Immature natural killer cell (primary cell): ENCODE measurements around the gene RHBDF1. TPM values are rescaled to one million over a fixed set of nuclear protein-coding genes. Genes with fewer than 3 reads are reported as not detected.

Experiments
- DNase-seq, 3 donors: peaks; one replicate each; pipeline ENCODE4 v3.0.0; 2022; ENCODE audit warnings: mixed read lengths in 1 of 3
- H3K27ac Mint-ChIP-seq, 6 donors: one replicate each; pipeline ENCODE4 v1.8.0; 2020; ENCODE audit warnings: mixed read lengths in 6 of 6, mild to moderate bottlenecking in 5 of 6, inconsistent platforms in 4 of 6, moderate library complexity in 3 of 6
- H3K27me3 Mint-ChIP-seq, 3 donors: one replicate each; pipeline ENCODE4 v1.8.0; 2020 to 2021; ENCODE audit warnings: low read depth in 3 of 3, mild to moderate bottlenecking in 3 of 3, mixed read lengths in 3 of 3, moderate library complexity in 3 of 3, inconsistent platforms in 1 of 3
- H3K36me3 Mint-ChIP-seq, 3 donors: one replicate each; pipeline ENCODE4 v1.8.0; 2020; ENCODE audit warnings: mixed read lengths in 3 of 3, inconsistent platforms in 2 of 3, mild to moderate bottlenecking in 2 of 3
- H3K4me1 Mint-ChIP-seq, 2 donors: one replicate each; pipeline ENCODE4 v1.8.0; 2020; ENCODE audit warnings: inconsistent platforms in 2 of 2, mild to moderate bottlenecking in 2 of 2, mixed read lengths in 2 of 2, moderate library complexity in 1 of 2
- H3K4me3 Mint-ChIP-seq, 5 donors: one replicate each; pipeline ENCODE4 v1.8.0; 2020; ENCODE audit warnings: mild to moderate bottlenecking in 5 of 5, mixed read lengths in 5 of 5, inconsistent platforms in 3 of 5, moderate library complexity in 3 of 5
- H3K9me3 Mint-ChIP-seq, 6 donors: one replicate each; pipeline ENCODE4 v1.8.0; 2020; ENCODE audit warnings: mild to moderate bottlenecking in 6 of 6, mixed read lengths in 6 of 6, inconsistent platforms in 4 of 6, moderate library complexity in 3 of 6
- polyA plus RNA-seq, 3 donors: library from polyadenylated mRNA; unstranded; fragments of 300-500 nt; fragmentation: Illumina TruSeq; gene quantifications; one replicate each; pipeline ENCODE4 v1.2.3, GENCODE V29; 2021

RHBDF1 gene, protein sequence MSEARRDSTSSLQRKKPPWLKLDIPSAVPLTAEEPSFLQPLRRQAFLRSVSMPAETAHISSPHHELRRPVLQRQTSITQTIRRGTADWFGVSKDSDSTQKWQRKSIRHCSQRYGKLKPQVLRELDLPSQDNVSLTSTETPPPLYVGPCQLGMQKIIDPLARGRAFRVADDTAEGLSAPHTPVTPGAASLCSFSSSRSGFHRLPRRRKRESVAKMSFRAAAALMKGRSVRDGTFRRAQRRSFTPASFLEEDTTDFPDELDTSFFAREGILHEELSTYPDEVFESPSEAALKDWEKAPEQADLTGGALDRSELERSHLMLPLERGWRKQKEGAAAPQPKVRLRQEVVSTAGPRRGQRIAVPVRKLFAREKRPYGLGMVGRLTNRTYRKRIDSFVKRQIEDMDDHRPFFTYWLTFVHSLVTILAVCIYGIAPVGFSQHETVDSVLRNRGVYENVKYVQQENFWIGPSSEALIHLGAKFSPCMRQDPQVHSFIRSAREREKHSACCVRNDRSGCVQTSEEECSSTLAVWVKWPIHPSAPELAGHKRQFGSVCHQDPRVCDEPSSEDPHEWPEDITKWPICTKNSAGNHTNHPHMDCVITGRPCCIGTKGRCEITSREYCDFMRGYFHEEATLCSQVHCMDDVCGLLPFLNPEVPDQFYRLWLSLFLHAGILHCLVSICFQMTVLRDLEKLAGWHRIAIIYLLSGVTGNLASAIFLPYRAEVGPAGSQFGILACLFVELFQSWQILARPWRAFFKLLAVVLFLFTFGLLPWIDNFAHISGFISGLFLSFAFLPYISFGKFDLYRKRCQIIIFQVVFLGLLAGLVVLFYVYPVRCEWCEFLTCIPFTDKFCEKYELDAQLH
- polyA plus RNA-seq: under 1 TPM in 1 of 3 donors, not detected in 2; 0.24 TPM

DNA sequence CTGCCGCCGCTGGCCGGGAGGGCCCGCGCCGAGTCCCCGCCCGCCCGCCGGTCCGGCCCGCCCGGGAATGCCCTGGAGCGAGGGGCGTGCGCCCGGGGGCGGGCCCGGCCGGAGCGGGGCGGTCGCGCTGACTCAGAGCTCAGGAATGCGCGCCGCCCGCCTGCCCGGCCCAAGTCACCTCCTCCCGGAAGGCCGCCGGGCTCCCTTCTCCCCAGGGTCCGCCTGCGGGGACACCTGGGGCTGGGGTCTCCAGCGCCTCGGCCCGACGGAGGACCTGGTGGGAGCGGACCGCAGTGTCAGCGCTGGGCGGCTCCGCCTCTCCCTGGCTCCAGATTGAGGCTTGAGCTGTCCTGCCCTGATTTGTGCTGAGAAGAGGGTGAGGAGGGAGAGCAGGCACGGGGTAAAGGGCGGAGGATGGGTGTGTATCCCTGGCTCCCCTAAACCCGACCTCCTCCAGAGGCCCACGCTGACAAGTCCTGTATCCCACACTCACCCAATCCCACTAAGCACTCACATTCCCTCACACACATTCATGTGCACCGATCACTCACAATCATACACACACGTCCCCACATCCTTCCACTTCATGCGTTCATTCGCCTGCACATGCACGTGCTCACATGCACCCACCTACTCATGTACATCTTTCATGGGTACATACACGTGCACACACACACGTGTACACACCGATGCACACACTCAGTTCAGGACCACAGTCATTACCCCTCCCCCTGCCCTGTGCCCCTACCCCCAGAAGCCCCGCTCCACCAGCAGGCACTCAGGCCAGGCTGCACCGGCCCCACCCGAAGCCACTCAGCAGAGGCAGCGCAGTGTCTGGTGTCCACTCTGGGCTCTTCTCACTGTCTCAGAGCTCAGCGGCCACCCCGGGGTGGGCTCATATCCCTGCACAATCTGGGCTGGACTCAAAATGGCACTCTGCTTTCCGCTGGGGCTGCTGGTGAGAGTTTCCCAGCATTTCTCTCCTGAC, at the start of gene RHBDF1:
Gene RHBDF1, minus strand, starts transcription at position 71 of the 988 bp plus-strand sequence. CDS start 7,616 bp downstream, outside the sequence.
- Mint-ChIP-seq H3K4me3 (peak within 1 kb of the TSS; percentile 64 to 75 (median 72)), H3K27ac (peak within 1 kb of the TSS in 2 of 6 donors; percentile 13 to 34), H3K4me1 (peaks cover 22 to 23% of the 10 kb centered on the region in 2 donors), H3K36me3 (peaks cover 0 to 3% (median 0%) of the 10 kb centered on the region in 3 donors), H3K9me3 (no peaks in the 10 kb centered on the region), H3K27me3 (peaks cover 5 to 18% (median 13%) of the 10 kb centered on the region in 3 donors)
- DNase-seq: no peak

DNA sequence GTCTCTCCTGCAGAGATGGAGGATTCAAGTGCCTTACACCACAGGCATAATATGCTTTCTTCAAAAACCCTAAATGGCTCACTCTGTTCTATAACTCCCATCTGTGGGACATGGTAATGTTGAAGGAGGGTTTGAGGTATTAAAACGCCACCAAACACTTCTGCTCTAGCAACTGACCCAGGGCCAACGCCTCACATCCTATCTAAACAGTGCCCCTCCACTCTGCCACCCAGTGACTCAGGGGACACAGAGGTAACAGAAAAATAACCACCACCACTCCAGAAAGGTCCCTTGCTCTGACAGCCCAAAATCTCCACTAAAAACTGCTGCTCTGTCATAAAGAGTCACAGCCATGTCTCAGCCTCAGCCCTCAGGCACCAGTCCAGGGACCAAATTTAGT, 48.3 kb upstream of the RHBDF1 start:
- H3K4me1 Mint-ChIP-seq: peaks cover 49 to 54% of the 10 kb centered on the region in 2 donors
- H3K9me3 Mint-ChIP-seq: peaks cover 0 to 2% (median 0%) of the 10 kb centered on the region in 6 donors
- peaks cover 0 to 16% (median 0%) of the 10 kb centered on the region in 3 donors for H3K36me3 Mint-ChIP-seq
- H3K27ac Mint-ChIP-seq: peak overlapping the region; percentile 55 to 90 (median 84)
- DNase-seq: no peak
- H3K27me3 Mint-ChIP-seq: peaks cover 0 to 12% (median 12%) of the 10 kb centered on the region in 3 donors
- peak overlapping the region in 2 of 5 donors; percentile 19 to 30 for H3K4me3 Mint-ChIP-seq

DNA sequence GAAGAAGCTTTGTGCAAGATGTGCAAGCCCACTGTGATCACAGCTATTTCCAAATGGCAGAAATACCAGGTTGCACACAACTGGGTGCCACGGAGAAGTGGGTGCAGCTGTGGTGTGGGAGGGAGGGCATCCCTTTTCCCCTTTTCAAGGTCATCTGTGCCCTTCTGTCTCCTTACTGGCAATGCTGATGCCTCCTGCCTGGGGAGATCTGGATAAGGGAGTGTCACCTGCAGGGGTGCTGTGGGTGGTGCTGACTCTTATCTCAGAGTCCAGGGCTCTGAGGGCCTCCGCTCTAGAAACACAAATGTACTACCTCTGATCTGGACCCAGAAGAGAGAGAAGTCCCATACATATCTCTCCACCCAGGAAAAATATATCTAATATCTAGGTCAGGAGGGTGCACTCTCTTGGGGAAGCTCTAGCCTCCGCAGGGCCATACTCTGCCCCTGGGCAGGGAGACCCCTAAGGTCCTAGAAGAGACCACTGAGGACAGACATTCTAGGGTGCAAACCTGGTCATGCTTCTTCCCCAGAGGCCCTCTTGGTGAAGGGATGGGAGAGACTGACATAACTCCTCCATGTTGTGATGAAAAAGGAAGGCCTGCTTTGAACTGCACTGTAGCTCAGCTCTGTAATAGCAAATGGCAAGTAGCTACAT, 47.5 kb upstream of the RHBDF1 start:
- Mint-ChIP-seq H3K4me1 (peaks cover 41 to 46% of the 10 kb centered on the region in 2 donors), H3K27me3 (peaks cover 0 to 11% (median 11%) of the 10 kb centered on the region in 3 donors), H3K36me3 (peaks cover 0 to 22% (median 0%) of the 10 kb centered on the region in 3 donors), H3K4me3 (no peak overlapping the region), H3K27ac (peak overlapping the region in 4 of 6 donors; percentile 53 to 86 (median 84)), H3K9me3 (peaks cover 0 to 2% (median 0%) of the 10 kb centered on the region in 6 donors)
- no peak for DNase-seq

DNA sequence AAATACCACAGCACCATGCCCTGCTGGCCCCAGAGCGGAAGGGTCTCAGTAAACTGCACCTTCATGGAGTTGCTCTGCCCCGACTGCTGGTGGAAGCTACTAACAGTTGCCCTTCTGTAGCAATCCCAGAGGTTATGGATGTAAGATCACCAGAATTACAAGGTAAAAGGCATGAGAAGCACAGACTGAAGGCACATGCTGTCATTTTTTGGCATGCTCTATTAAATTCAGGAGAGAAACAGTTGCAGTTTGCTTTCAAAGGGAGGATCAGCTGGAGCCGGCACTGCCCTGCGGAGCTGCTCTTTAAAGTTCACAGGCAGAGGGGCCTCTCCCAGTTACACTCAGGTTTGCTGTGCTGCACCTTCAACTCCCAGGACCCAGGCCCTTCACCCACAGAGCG, 46.9 kb upstream of the RHBDF1 start:
- H3K9me3 Mint-ChIP-seq: peaks cover 0 to 2% (median 0%) of the 10 kb centered on the region in 6 donors
- H3K27ac Mint-ChIP-seq: peak overlapping the region in 4 of 6 donors; percentile 27 to 85 (median 60)
- peaks cover 0 to 26% (median 2%) of the 10 kb centered on the region in 3 donors for H3K36me3 Mint-ChIP-seq
- H3K4me3 Mint-ChIP-seq: no peak overlapping the region
- DNase-seq: no peak
- H3K27me3 Mint-ChIP-seq: peaks cover 0 to 11% (median 10%) of the 10 kb centered on the region in 3 donors
- H3K4me1 Mint-ChIP-seq: peaks cover 34 to 40% of the 10 kb centered on the region in 2 donors

DNA sequence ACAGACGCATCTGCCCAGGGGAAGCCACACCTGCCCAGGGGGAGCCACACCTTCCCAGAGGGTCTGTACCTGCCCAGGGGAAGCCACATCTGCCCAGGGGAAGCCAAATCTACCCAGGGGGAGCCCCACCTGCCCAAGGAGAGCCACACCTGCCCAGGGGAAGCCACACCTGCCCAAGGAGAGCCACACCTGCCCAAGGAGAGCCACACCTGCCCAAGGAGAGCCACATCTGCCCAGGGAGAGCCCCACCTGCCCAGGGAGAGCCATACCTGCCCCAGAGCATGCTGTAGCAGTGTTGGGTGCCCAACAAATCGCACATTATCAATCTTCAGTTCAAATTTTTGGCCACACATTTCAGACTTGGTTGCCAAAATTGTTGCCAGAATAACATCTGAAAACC, 46.4 kb upstream of the RHBDF1 start:
- Mint-ChIP-seq H3K36me3 (peaks cover 0 to 26% (median 6%) of the 10 kb centered on the region in 3 donors), H3K4me1 (peaks cover 30 to 35% of the 10 kb centered on the region in 2 donors), H3K9me3 (peaks cover 0 to under 1% (median 0%) of the 10 kb centered on the region in 6 donors), H3K27ac (peak overlapping the region in 2 of 6 donors; percentile 27 to 62), H3K4me3 (no peak overlapping the region), H3K27me3 (peaks cover 0 to 8% (median 7%) of the 10 kb centered on the region in 3 donors)
- DNase-seq: no peak

DNA sequence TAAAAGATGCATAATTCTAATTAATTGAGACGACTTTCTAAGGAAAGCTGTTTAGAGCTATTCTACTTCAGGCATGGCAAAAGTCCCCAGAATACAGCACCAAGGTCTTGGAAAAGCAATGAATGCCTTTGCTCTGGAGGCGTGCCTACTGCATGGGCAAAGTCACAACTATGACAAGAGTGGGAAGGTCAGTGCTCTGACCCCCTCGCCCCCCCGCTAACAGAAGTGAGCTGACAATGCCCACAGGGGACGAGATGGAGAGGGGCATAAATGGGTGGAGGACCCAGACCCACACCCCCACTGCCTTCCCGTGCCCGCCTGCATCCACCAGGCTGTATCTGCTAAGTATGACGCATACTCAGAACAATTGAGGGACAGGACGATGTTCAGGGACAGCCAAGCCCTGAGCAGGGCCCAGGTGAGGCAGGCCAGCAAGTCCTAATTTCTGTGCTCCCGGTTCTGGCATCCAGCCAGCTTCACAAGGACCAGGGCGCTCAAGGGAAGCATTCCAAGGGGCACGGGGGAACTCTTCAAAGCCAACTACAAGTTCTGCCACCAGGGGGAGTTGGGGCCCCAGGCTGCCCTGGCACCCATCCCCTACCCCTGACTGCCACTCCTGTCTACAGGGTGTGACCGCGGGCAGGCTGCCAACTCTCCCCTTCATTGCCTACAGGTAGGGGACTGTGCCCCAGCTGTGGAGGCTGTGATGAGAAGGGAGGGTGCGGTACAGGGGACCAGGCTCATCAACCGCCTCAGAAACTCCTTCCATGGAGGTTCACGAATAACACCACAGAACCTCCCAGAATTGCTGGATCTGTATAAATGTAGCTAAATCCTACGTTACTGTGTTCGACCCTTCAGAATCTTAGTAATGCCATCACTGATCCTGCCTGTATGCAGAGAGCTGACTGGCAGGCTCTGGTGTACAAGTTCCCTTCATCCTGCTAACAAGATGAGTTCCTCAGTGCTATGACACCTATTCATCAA, 45.2 kb upstream of the RHBDF1 start:
- Mint-ChIP-seq H3K9me3 (no peaks in the 10 kb centered on the region), H3K4me3 (no peak overlapping the region), H3K4me1 (peaks cover 19 to 24% of the 10 kb centered on the region in 2 donors), H3K27me3 (peaks cover 0 to 1% (median 0%) of the 10 kb centered on the region in 3 donors), H3K36me3 (peaks cover 0 to 29% (median 10%) of the 10 kb centered on the region in 3 donors), H3K27ac (peak overlapping the region in 5 of 6 donors; percentile 7 to 67 (median 28))
- DNase-seq: peak; percentile 64 to 71 (median 65)

DNA sequence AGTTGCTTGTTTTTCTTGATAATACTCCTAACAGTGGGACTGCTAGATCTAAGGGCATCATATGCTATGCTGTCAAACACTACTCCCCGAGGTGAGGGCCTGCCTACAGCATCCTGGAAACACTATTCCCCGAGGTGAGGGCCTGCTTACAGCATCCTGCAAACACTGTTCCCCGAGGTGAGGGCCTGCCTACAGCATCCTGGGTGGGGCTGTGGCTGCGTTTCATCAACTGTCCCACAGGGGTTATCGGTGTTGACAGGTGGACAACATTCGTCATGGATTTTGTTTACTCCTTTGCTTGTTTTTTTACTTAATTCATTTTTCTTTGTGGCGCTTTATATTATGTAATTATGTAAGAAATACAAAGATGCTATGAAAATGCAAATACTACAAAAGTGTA, 43.6 kb upstream of the RHBDF1 start:
- Mint-ChIP-seq H3K27me3 (no peaks in the 10 kb centered on the region), H3K4me3 (no peak overlapping the region), H3K4me1 (peaks cover 11 to 17% of the 10 kb centered on the region in 2 donors), H3K9me3 (no peaks in the 10 kb centered on the region), H3K27ac (no peak overlapping the region), H3K36me3 (peaks cover 6 to 38% (median 10%) of the 10 kb centered on the region in 3 donors)
- DNase-seq: no peak

DNA sequence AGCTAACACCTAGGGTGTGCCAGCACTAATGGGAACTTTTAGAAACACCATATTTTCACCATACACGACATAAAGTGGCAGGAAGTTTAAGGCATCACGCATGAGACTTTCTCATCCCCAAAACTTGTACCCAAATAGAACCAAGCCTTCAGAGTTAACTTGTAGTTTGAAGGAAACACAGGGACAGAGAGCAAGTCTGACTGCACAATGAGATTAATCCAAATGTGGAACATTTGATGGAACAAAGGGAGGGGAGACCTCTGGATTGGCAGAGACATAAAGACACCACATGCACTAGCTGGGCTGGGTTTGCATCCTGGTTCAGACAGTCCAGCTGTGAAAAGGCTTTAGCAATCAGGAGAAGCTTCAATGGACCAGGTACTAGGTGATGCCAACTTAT, 41.9 kb upstream of the RHBDF1 start:
- Mint-ChIP-seq H3K4me1 (peaks cover 7 to 11% of the 10 kb centered on the region in 2 donors), H3K27me3 (no peaks in the 10 kb centered on the region), H3K27ac (peak overlapping the region in 1 of 6 donors; percentile 19), H3K4me3 (no peak overlapping the region), H3K36me3 (peaks cover 6 to 43% (median 10%) of the 10 kb centered on the region in 3 donors), H3K9me3 (no peaks in the 10 kb centered on the region)
- DNase-seq: no peak

DNA sequence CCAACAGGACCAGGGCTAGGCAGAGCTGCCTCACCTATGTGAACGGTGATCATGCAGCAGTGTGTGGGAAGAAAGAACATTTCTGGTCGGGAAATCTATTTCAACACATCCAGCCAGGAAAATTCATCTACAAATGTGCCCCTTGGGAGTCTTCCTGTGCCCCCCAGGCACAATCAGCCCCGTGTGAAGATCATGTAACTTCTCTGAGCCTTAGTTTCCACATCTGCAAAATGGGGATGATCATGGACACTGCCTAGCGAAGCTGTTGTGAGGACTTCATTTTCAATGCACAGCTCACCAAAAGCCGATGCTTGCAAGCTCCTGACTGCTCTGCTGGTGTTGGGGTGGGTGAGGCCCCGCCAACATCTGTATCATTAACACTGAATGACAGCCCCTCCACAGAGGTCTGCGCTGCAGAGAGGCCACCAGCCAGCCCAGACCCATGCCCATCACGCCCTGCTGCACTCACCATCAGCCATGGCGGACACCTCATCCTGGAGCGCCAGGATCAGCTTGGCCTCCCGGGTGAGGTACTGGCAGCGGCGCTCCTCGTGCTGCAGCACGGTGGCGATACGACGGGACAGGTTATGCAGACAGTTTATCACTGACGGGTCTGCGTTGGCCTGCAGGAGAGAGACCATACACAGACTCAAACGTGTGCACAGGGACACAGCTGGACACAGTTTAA, 39.9 kb upstream of the RHBDF1 start:
- H3K4me1 Mint-ChIP-seq: peaks cover 0 to 2% of the 10 kb centered on the region in 2 donors
- no peaks in the 10 kb centered on the region for H3K9me3 Mint-ChIP-seq
- no peak overlapping the region for H3K4me3 Mint-ChIP-seq
- no peaks in the 10 kb centered on the region for H3K27me3 Mint-ChIP-seq
- H3K27ac Mint-ChIP-seq: no peak overlapping the region
- H3K36me3 Mint-ChIP-seq: peaks cover 10 to 52% (median 12%) of the 10 kb centered on the region in 3 donors
- no peak for DNase-seq

DNA sequence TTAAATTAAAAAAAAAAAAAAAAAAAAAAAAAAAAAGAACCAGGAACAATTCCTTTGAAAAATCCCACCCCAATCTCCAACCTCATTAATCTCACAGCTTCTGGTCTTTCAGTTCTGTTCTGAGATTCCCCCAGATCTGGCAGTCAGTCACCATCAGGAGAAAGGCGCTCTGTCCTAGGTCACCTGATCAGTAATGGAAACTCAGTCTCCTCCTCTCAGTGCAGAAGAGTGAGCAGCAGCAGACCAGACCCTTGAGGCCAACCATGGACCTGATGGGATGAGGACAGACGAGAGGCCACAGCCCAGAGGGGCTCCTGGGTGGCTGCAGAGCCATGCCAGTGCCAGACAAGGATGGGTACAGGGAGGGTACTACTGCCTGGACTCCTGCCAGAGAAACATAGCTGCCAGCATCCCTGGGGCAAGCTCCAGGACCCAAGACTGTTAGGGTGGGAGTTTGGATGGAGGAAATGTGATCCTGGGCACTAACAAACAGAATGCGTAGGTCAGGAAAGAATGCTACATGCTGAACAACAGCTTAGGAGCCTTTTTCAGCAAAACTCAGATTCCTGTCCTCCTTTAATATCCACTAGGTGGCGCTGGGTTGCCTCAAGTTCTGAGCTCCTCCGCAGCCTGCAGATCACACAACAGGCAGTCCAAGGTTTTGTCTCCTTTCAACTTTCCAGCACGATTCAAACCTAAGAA, 34.3 kb upstream of the RHBDF1 start:
- H3K36me3 Mint-ChIP-seq: peaks cover 4 to 24% (median 9%) of the 10 kb centered on the region in 3 donors

More for the DNA sequence above, 34.3 kb upstream of the RHBDF1 start:
- Mint-ChIP-seq H3K4me3 (no peak overlapping the region), H3K4me1 (peaks cover 0 to 5% of the 10 kb centered on the region in 2 donors), H3K27me3 (peaks cover 0 to 6% (median under 1%) of the 10 kb centered on the region in 3 donors), H3K9me3 (no peaks in the 10 kb centered on the region), H3K27ac (peak overlapping the region in 1 of 6 donors; percentile 22)
- peak; percentile 64 to 71 (median 64) for DNase-seq
